Lower lobe of right lung (tissue), 2 donors: ENCODE data around the gene ZNF76. TPM values are rescaled to one million over a fixed set of nuclear protein-coding genes. Genes with fewer than 3 reads are reported as not detected.

Source experiments
- ATAC-seq, 2 donors: fragments of 200-7000 bp; cut with Tn5 transposase; one replicate each; pipeline ENCODE4 v1.9.1; 2020 to 2022; ENCODE audit warnings: mild to moderate bottlenecking in 2 of 2, moderate library complexity in 2 of 2
- DNase-seq: peaks from one replicate; pipeline ENCODE4 v3.0.0-alpha.2; 2020
- H3K27ac ChIP-seq: fragments of 200-600 bp; one replicate; pipeline ENCODE4 v1.8.0; 2022
- H3K27me3 ChIP-seq: fragments of 200-600 bp; one replicate; pipeline ENCODE4 v1.8.0; 2022; ENCODE audit warnings: low read depth
- H3K36me3 ChIP-seq: fragments of 200-600 bp; one replicate; pipeline ENCODE4 v1.8.0; 2022; ENCODE audit warnings: mild to moderate bottlenecking
- H3K4me1 ChIP-seq: fragments of 200-600 bp; one replicate; pipeline ENCODE4 v1.8.0; 2022
- H3K4me3 ChIP-seq: fragments of 200-600 bp; one replicate; pipeline ENCODE4 v1.8.0; 2022; ENCODE audit warnings: mild to moderate bottlenecking
- H3K9me3 ChIP-seq: fragments of 200-600 bp; one replicate; pipeline ENCODE4 v1.8.0; 2022
- CTCF ChIP-seq: fragments of 200-600 bp; IDR thresholded peaks from one replicate; pipeline ENCODE4 v1.8.0; 2022; ENCODE audit warnings: antibody characterized with exemption, mild to moderate bottlenecking
- intact Hi-C: fragments of 100-400 bp; cut with DNase I; formaldehyde crosslinking; loops from one replicate; pipeline ENCODE4 v1.11.0; 2022
- total RNA-seq: library from RNA; stranded (reverse); fragmentation: NEBNext Ultra II Directional; extraction: Animal tissue kit (Norgen Biotek cat#: 25700); gene quantifications from one replicate; pipeline ENCODE4 v1.2.1, GENCODE V29; 2021
- donor health status: DM: no; HTN: yes; CAD: no; lungs with severe emphysema.

The ZNF76 gene
- total RNA-seq, 1 donor from 2014 or later: 39.4 TPM

- DNase-seq (no peak), ATAC-seq (peak in 1 of 2 donors; percentile 7)
- no peaks in the 10 kb centered on the region for H3K9me3 ChIP-seq
- intact Hi-C loops: no loop called here
- H3K27ac ChIP-seq: no peak overlapping the region
- H3K36me3 ChIP-seq: no peaks in the 10 kb centered on the region
- no peaks in the 10 kb centered on the region for H3K27me3 ChIP-seq
- H3K4me1 ChIP-seq: peaks cover 21% of the 10 kb centered on the region
- TF ChIP-seq CTCF: no peak
- no peak overlapping the region for H3K4me3 ChIP-seq
Measured at GRCh38 chr6:35309611-35310264, 50.2 kb downstream of the ZNF76 start.

GRCh38 chr6:35310265-35310831 lies 50.8 kb downstream of the ZNF76 start:
- ATAC-seq: no peak

GRCh38 chr6:35311390-35312075 lies 52.0 kb downstream of the ZNF76 start:
- peaks cover 21% of the 10 kb centered on the region for H3K4me1 ChIP-seq
- H3K27me3 ChIP-seq: no peaks in the 10 kb centered on the region
- H3K9me3 ChIP-seq: no peaks in the 10 kb centered on the region
- DNase-seq (no peak), ATAC-seq (peak; percentile 38 to 42)
- H3K36me3 ChIP-seq: no peaks in the 10 kb centered on the region
- no peak overlapping the region for H3K4me3 ChIP-seq
- intact Hi-C loops: no loop called here
- TF ChIP-seq CTCF: no peak
- peak overlapping the region; percentile 67 for H3K27ac ChIP-seq

More at GRCh38 chr6:35310265-35310831, 50.8 kb downstream of the ZNF76 start:
- Histone ChIP-seq H3K27ac (no peak overlapping the region), H3K4me3 (no peak overlapping the region), H3K27me3 (no peaks in the 10 kb centered on the region), H3K36me3 (no peaks in the 10 kb centered on the region), H3K4me1 (peaks cover 21% of the 10 kb centered on the region), H3K9me3 (no peaks in the 10 kb centered on the region)
- DNase-seq: no peak
- TF ChIP-seq CTCF: no peak
- intact Hi-C loops: no loop called here

GRCh38 chr6:35312076-35312800 lies 52.7 kb downstream of the ZNF76 start:
- H3K9me3 ChIP-seq: no peaks in the 10 kb centered on the region
- no peaks in the 10 kb centered on the region for H3K27me3 ChIP-seq
- peak overlapping the region; percentile 67 for H3K27ac ChIP-seq
- intact Hi-C loops: no loop called here
- TF ChIP-seq CTCF: no peak
- peaks cover 21% of the 10 kb centered on the region for H3K4me1 ChIP-seq
- no peaks in the 10 kb centered on the region for H3K36me3 ChIP-seq
- DNase-seq (no peak), ATAC-seq (no peak)
- no peak overlapping the region for H3K4me3 ChIP-seq

GRCh38 chr6:35312807-35313206 lies 53.3 kb downstream of the ZNF76 start:
- TF ChIP-seq CTCF: no peak
- no peak overlapping the region for H3K4me3 ChIP-seq
- intact Hi-C loops: no loop called here
- H3K9me3 ChIP-seq: no peaks in the 10 kb centered on the region
- no peaks in the 10 kb centered on the region for H3K36me3 ChIP-seq
- ATAC-seq (no peak), DNase-seq (no peak)
- peaks cover 21% of the 10 kb centered on the region for H3K4me1 ChIP-seq
- no peak overlapping the region for H3K27ac ChIP-seq
- no peaks in the 10 kb centered on the region for H3K27me3 ChIP-seq
